Sciatic nerve (tissue), 2 donors: ENCODE results near the gene SALL3. TPM values are rescaled to one million over a fixed set of nuclear protein-coding genes. Genes with fewer than 3 reads are reported as not detected.

Source experiments
- ATAC-seq: fragments of 200-7000 bp; cut with Tn5 transposase; one replicate; pipeline ENCODE4 v1.9.1; 2020; ENCODE audit warnings: mild to moderate bottlenecking, moderate library complexity
- DNase-seq: peaks from one replicate; pipeline ENCODE4 v3.0.0-alpha.2; 2020; ENCODE audit warnings: low spot score
- intact Hi-C: fragments of 100-400 bp; cut with DNase I; formaldehyde crosslinking; loops from one replicate; pipeline ENCODE4 v1.14.2; 2022
- total RNA-seq: library from RNA; stranded (reverse); fragmentation: NEBNext Ultra II Directional; extraction: Animal tissue kit (Norgen Biotek cat#: 25700); gene quantifications from one replicate; pipeline ENCODE4 v1.2.1, GENCODE V29; 2021
- donor health status: DM: no; HTN: no; CAD: no.
- donor health status: DM: no; HTN: no; CAD: no.

The SALL3 gene
- total RNA-seq, 1 donor from 2014 or later = 0.09 TPM

- DNase-seq (no peak), ATAC-seq (no peak)
- intact Hi-C loops = no loop called here
These were observed 62.7 kb downstream of the SALL3 start for GRCh38 chr18:79042276-79042675.

GRCh38 chr18:79043288-79043687 lies 63.7 kb downstream of the SALL3 start:
- intact Hi-C loops = no loop called here
- no peak for ATAC-seq

DNA sequence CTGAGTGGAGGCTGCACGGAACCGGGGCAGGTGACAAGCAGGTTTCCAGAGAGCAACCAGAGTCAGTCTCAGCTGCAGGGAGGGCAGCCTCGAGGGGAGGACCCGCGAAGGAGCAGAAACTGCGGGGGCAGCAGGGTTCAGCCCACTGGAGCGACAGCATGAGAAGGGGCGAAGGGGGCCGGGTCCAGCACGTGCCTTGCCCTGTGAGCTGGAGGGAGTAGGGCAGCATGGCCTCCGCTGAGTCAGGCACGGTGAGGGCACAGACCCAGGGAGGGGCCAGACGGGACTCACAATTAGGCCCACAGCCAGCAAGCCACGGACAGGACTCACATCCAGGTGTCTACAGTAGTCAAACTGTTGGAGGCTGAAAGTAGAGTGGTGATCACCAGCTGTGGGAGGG lies 66.9 kb downstream of the SALL3 start:
- no peak for ATAC-seq
- DNase-seq = no peak
- intact Hi-C loops = no loop called here

More at GRCh38 chr18:79043288-79043687, 63.7 kb downstream of the SALL3 start:
- no peak for DNase-seq

DNA sequence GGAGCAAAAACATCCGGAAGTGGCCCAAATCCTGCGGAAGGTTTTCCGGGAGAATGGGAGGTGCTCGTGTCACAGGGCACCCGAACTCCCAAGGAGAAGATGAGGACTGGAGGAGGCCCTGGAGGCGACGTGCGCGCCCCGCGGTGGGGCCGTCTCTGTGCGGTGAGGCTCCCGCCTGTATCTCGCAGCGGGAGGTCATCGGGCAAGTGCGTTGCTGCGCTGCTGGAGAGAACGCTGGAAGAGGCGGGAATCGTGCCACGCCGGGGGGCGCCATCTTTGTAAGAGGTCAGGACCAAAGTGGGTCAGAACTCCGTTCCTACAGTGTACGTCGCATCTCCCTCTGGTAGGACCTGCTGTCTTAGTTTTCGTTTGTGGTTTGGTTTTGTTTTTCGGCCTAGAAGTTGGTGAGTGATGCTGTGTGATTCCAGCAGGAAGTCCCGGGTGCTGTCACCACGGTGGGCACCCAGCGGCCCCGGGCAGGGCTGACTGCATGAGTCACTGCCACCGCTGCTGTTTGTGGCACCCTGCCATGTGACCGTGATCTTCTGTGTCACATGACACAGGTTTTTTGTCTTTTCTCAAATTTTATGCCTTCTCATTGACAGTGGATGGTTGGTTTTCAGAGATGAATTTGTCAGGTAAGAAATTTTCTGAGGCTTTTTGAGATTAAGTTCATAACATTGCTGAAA lies 68.1 kb downstream of the SALL3 start:
- DNase-seq (no peak), ATAC-seq (no peak)
- intact Hi-C loops = no loop called here

DNA sequence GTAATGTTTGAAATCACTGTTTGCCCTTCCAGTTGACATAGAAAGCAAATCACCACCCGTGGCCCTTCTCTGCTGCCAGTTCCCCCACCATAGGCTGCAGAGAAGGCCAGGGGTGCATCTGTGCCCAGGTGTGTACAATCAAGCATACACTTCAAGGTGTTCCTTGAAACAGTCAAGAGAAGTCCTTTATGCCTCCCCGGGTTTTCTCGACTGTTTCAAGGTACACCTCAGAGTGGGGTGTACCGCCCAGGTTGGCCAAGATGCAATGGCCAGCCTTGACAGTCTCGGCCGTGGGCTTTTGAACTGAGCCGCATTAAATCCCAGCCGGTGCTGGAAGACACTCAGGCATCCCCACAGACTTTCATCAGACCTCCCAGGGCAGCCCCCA lies 68.6 kb downstream of the SALL3 start:
- ATAC-seq = no peak
- intact Hi-C loops = no loop called here
- DNase-seq = no peak

DNA sequence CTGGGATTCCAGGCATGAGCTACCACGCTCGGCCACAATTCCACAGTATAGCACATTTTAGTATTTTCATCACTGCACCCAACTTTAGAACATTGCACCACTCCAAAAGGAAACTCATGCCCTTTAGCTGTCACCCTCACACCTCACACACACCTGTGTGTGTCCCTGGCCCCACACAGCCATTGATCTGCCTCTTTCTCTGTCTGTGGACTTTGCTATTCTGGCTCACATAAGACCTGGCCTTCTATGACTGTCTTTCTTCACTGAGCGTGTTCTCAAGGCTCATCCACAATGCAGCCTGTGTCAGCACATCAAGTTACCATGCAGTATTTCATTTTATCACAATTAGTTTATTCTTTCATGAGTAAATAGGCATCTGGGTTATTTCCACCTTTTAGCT lies 69.9 kb downstream of the SALL3 start:
- ATAC-seq = no peak
- DNase-seq = no peak
- intact Hi-C loops = no loop called here

Other genes starting within 250 kb of the SALL3 start
- gene ATP9B, start 89.6 kb downstream of the SALL3 start, total RNA-seq = 67.4 TPM